Mononuclear cell (primary cell): ENCODE measurements around the gene GAGE13. TPM values are rescaled to one million over a fixed set of nuclear protein-coding genes. Genes with fewer than 3 reads are reported as not detected.
"Not testable (repeated sequence)": the region's sequence is repeated elsewhere in the genome, so short reads cannot be mapped to it uniquely, and the experiment has no call there.

ENCODE experiments used
- H3K27me3 ChIP-seq: 2 replicates; pipeline ENCODE4 v1.6.0; 2011; ENCODE audit warnings: low read length, control low read depth; ENCODE audit not compliant: insufficient read depth
- H3K4me1 ChIP-seq: 2 replicates; pipeline ENCODE4 v1.5.1; 2011; ENCODE audit warnings: mild to moderate bottlenecking, low read length, control low read depth; ENCODE audit not compliant: insufficient read depth
- H3K4me3 ChIP-seq: 2 replicates; pipeline ENCODE4 v1.5.1; 2011; ENCODE audit warnings: mild to moderate bottlenecking, low read length, moderate library complexity
- H3K9me3 ChIP-seq: 2 replicates; pipeline ENCODE4 v1.5.1; 2011; ENCODE audit warnings: low read depth, mild to moderate bottlenecking, control low read depth, low read length
- total RNA-seq: library from RNA; depleted of rRNA; stranded (reverse); fragments of >200 nt; gene quantifications from one replicate; pipeline ENCODE4 v1.2.3, GENCODE V29; 2012

GAGE13 gene
- total RNA-seq, 1 donor = not detected

GRCh38 chrX:49309401-49309981, 21.9 kb upstream of the GAGE13 start:
- H3K9me3 ChIP-seq = no peaks in the 10 kb centered on the region
- H3K27me3 ChIP-seq = no peaks in the 10 kb centered on the region
- H3K4me3 ChIP-seq = peak overlapping the region; percentile 27
- peaks cover 39% of the 10 kb centered on the region for H3K4me1 ChIP-seq

- Histone ChIP-seq H3K4me3 (no peak overlapping the region), H3K4me1 (peaks cover 39% of the 10 kb centered on the region), H3K27me3 (no peaks in the 10 kb centered on the region), H3K9me3 (no peaks in the 10 kb centered on the region)
These were observed 21.0 kb upstream of the GAGE13 start for GRCh38 chrX:49310371-49310770.

GRCh38 chrX:49312176-49312575, 19.2 kb upstream of the GAGE13 start:
- peaks cover 39% of the 10 kb centered on the region for H3K4me1 ChIP-seq
- no peak overlapping the region for H3K4me3 ChIP-seq
- H3K27me3 ChIP-seq = no peaks in the 10 kb centered on the region
- H3K9me3 ChIP-seq = no peaks in the 10 kb centered on the region

GRCh38 chrX:49316085-49316484, 15.3 kb upstream of the GAGE13 start:
- H3K9me3 ChIP-seq = no peaks in the 10 kb centered on the region
- H3K4me1 ChIP-seq = peaks cover 15% of the 10 kb centered on the region
- no peak overlapping the region for H3K4me3 ChIP-seq
- no peaks in the 10 kb centered on the region for H3K27me3 ChIP-seq

GRCh38 chrX:49321737-49322136, 9.6 kb upstream of the GAGE13 start, which contains the start of gene GAGE12J:
Gene GAGE12J, plus strand, starts transcription at chrX:49322037. Its CDS starts 1,157 bp downstream, at chrX:49323194.
- H3K27me3 ChIP-seq, H3K9me3 ChIP-seq, H3K4me3 ChIP-seq, H3K4me1 ChIP-seq: not testable (repeated sequence)

- not testable (repeated sequence) for H3K4me1 ChIP-seq, H3K27me3 ChIP-seq, H3K4me3 ChIP-seq, H3K9me3 ChIP-seq
These were observed 9.1 kb upstream of the GAGE13 start for GRCh38 chrX:49322266-49322665.

GRCh38 chrX:49323735-49324134, 7.6 kb upstream of the GAGE13 start:
- H3K4me1 ChIP-seq, H3K9me3 ChIP-seq, H3K4me3 ChIP-seq, H3K27me3 ChIP-seq: not testable (repeated sequence)

- H3K9me3 ChIP-seq, H3K27me3 ChIP-seq, H3K4me3 ChIP-seq, H3K4me1 ChIP-seq: not testable (repeated sequence)
These were observed 961 bp upstream of the GAGE13 start for GRCh38 chrX:49330421-49330820.

- H3K4me3 ChIP-seq, H3K9me3 ChIP-seq, H3K27me3 ChIP-seq, H3K4me1 ChIP-seq: not testable (repeated sequence)
These were observed 459 bp downstream of the GAGE13 start for GRCh38 chrX:49331841-49332240.

GRCh38 chrX:49341449-49341848, 10.1 kb downstream of the GAGE13 start:
- H3K9me3 ChIP-seq, H3K4me1 ChIP-seq, H3K27me3 ChIP-seq, H3K4me3 ChIP-seq: not testable (repeated sequence)

GRCh38 chrX:49344496-49345175, 13.3 kb downstream of the GAGE13 start:
- H3K4me3 ChIP-seq, H3K4me1 ChIP-seq, H3K27me3 ChIP-seq, H3K9me3 ChIP-seq: not testable (repeated sequence)

GRCh38 chrX:49345402-49345801, 14.0 kb downstream of the GAGE13 start:
- not testable (repeated sequence) for H3K9me3 ChIP-seq, H3K4me3 ChIP-seq, H3K4me1 ChIP-seq, H3K27me3 ChIP-seq

GRCh38 chrX:49346150-49346549, 14.8 kb downstream of the GAGE13 start:
- not testable (repeated sequence) for H3K4me1 ChIP-seq, H3K4me3 ChIP-seq, H3K27me3 ChIP-seq, H3K9me3 ChIP-seq
